Urinary bladder (tissue), 4 donors: ENCODE results near the gene BCKDHA. TPM values are rescaled to one million over a fixed set of nuclear protein-coding genes. Genes with fewer than 3 reads are reported as not detected.

Experiments
- DNase-seq: peaks from one replicate; pipeline ENCODE4 v3.0.0-alpha.2; 2015; ENCODE audit errors: extremely low spot score
- H3K27ac ChIP-seq: one replicate; pipeline ENCODE4 v1.5.1; 2013; ENCODE audit warnings: low read depth, mild to moderate bottlenecking, moderate library complexity
- H3K36me3 ChIP-seq: one replicate; pipeline ENCODE4 v1.6.1; 2013; ENCODE audit warnings: mild to moderate bottlenecking, moderate library complexity; ENCODE audit not compliant: insufficient read depth
- H3K4me1 ChIP-seq: one replicate; pipeline ENCODE4 v1.6.1; 2013; ENCODE audit warnings: mild to moderate bottlenecking, moderate library complexity; ENCODE audit not compliant: insufficient read depth
- H3K4me3 ChIP-seq: one replicate; pipeline ENCODE4 v1.5.1; 2013; ENCODE audit warnings: low read depth, low read length
- WGBS: extraction: QIAGEN DNeasy Blood & Tissue Kit; methylation state at CpG from one replicate; pipeline ENCODE4 v1.1.7; 2013; 5-methylcytosine and 5-hydroxymethylcytosine counted together
- polyA plus RNA-seq: library from polyadenylated mRNA; stranded (reverse); fragments of 200-250 nt; gene quantifications from one replicate; pipeline ENCODE4 v1.2.3, GENCODE V29; 2013
- total RNA-seq: library from RNA; depleted of rRNA; stranded (reverse); fragments of >200 nt; gene quantifications from one replicate; pipeline ENCODE4 v1.2.3, GENCODE V29; 2014
- donor health status: healthy with polysubstance abuse.
- donor health status: healthy.

Gene BCKDHA
- total and polyA plus RNA-seq, 2 donors = 25.8 to 47.0 TPM

GRCh38 chr19:41416194-41416674 is 18.6 kb downstream of the BCKDHA start:
- Histone ChIP-seq H3K4me1 (no peaks in the 10 kb centered on the region), H3K36me3 (no peaks in the 10 kb centered on the region), H3K27ac (no peak overlapping the region), H3K4me3 (no peak overlapping the region)
- whole genome bisulfite sequencing = 95% methylated on average over 12 of the region's 12 CpGs
- DNase-seq = no peak

GRCh38 chr19:41420101-41420880 is 22.7 kb downstream of the BCKDHA start:
- peaks cover 2% of the 10 kb centered on the region for H3K36me3 ChIP-seq

GRCh38 chr19:41421314-41421713 is 23.7 kb downstream of the BCKDHA start:
- no peaks in the 10 kb centered on the region for H3K4me1 ChIP-seq
- DNase-seq = no peak
- WGBS = 92% methylated on average over 6 of the region's 6 CpGs
- no peak overlapping the region for H3K27ac ChIP-seq
- peaks cover 2% of the 10 kb centered on the region for H3K36me3 ChIP-seq
- H3K4me3 ChIP-seq = no peak overlapping the region

More at GRCh38 chr19:41420101-41420880, 22.7 kb downstream of the BCKDHA start:
- no peak for DNase-seq
- Histone ChIP-seq H3K27ac (no peak overlapping the region), H3K4me3 (no peak overlapping the region), H3K4me1 (no peaks in the 10 kb centered on the region)
- WGBS = 80% methylated on average over 8 of the region's 8 CpGs

GRCh38 chr19:41421973-41422372 is 24.4 kb downstream of the BCKDHA start:
- no peak for DNase-seq
- Histone ChIP-seq H3K36me3 (peaks cover 2% of the 10 kb centered on the region), H3K4me1 (no peaks in the 10 kb centered on the region), H3K4me3 (no peak overlapping the region), H3K27ac (no peak overlapping the region)
- 93% methylated on average over 20 of the region's 20 CpGs for WGBS

GRCh38 chr19:41422456-41422855 is 24.8 kb downstream of the BCKDHA start:
- Histone ChIP-seq H3K4me3 (no peak overlapping the region), H3K36me3 (peaks cover 2% of the 10 kb centered on the region), H3K27ac (no peak overlapping the region), H3K4me1 (no peaks in the 10 kb centered on the region)
- DNase-seq = no peak
- WGBS = 85% methylated on average over 18 of the region's 18 CpGs

GRCh38 chr19:41422955-41423354 is 25.3 kb downstream of the BCKDHA start:
- Histone ChIP-seq H3K36me3 (peaks cover 2% of the 10 kb centered on the region), H3K4me1 (no peaks in the 10 kb centered on the region), H3K4me3 (no peak overlapping the region), H3K27ac (no peak overlapping the region)
- 93% methylated on average over 12 of the region's 12 CpGs for WGBS
- no peak for DNase-seq

GRCh38 chr19:41424335-41425173 is 26.9 kb downstream of the BCKDHA start:
- H3K36me3 ChIP-seq = peaks cover 2% of the 10 kb centered on the region
- DNase-seq = no peak

GRCh38 chr19:41425174-41426115 is 27.8 kb downstream of the BCKDHA start:
- no peak overlapping the region for H3K27ac ChIP-seq
- WGBS = 91% methylated on average over 28 of the region's 28 CpGs
- no peak for DNase-seq
- no peak overlapping the region for H3K4me3 ChIP-seq
- H3K36me3 ChIP-seq = peaks cover 2% of the 10 kb centered on the region
- no peaks in the 10 kb centered on the region for H3K4me1 ChIP-seq

More at GRCh38 chr19:41424335-41425173, 26.9 kb downstream of the BCKDHA start:
- H3K4me1 ChIP-seq = no peaks in the 10 kb centered on the region
- 87% methylated on average over 21 of the region's 21 CpGs for WGBS
- H3K27ac ChIP-seq = no peak overlapping the region
- no peak overlapping the region for H3K4me3 ChIP-seq

- Histone ChIP-seq H3K27ac (no peak overlapping the region), H3K4me3 (peak overlapping the region; percentile 35), H3K36me3 (peaks cover 2% of the 10 kb centered on the region), H3K4me1 (no peaks in the 10 kb centered on the region)
- whole genome bisulfite sequencing = 78% methylated on average over 36 of the region's 36 CpGs
- DNase-seq = no peak
Measured at GRCh38 chr19:41426116-41426841, 28.7 kb downstream of the BCKDHA start.

- Histone ChIP-seq H3K4me1 (no peaks in the 10 kb centered on the region), H3K4me3 (peak within 1 kb of the TSS; percentile 35), H3K27ac (peak within 1 kb of the TSS; percentile 88), H3K36me3 (peaks cover 2% of the 10 kb centered on the region)
- 9% methylated on average over 19 of the region's 19 CpGs for WGBS
- DNase-seq = peak; percentile 66
Measured at GRCh38 chr19:41426952-41427646, 29.5 kb downstream of the BCKDHA start, which contains the start of gene B3GNT8. Gene B3GNT8 (minus strand): TSS chr19:41427374. CDS start chr19:41426778, 596 bp downstream.

- H3K4me1 ChIP-seq = no peaks in the 10 kb centered on the region
- peak overlapping the region; percentile 88 for H3K27ac ChIP-seq
- peaks cover 2% of the 10 kb centered on the region for H3K36me3 ChIP-seq
- no peak for DNase-seq
- 4% methylated on average over 23 of the region's 23 CpGs for WGBS
- peak overlapping the region; percentile 35 for H3K4me3 ChIP-seq
Measured at GRCh38 chr19:41427647-41428480, 30.2 kb downstream of the BCKDHA start.
